Measurements from ENCODE around the gene OR7A10. TPM values are rescaled to one million over a fixed set of nuclear protein-coding genes. Genes with fewer than 3 reads are reported as not detected.
"Not testable (repeated sequence)": the region's sequence is repeated elsewhere in the genome, so short reads cannot be mapped to it uniquely, and the experiment has no call there.

The OR7A10 gene
- total RNA-seq, 1 donor, result not detected

DNA sequence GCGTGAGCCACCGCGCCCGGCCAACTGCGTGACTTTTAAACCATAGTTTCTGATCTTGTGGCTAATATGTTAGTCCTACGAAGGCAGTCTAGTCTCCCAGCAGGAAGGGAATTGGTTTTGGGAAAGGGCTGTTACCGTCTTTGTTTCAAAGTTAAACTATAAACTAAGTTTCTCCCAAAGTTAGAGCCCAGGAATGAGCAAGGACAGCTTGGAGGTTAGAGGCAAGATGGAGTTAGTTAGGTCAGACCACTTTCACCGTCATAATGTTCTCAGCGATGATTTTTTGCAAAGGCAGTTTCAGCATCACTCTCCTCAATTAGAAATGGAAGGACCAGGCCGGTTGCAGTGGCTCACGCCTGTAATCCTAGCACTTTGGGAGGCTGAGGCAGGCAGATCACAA lies 52.7 kb downstream of the OR7A10 start:
- H3K79me2 ChIP-seq (ENCODE audit: insufficient read depth, low read length), result no peaks in the 10 kb centered on the region

DNA sequence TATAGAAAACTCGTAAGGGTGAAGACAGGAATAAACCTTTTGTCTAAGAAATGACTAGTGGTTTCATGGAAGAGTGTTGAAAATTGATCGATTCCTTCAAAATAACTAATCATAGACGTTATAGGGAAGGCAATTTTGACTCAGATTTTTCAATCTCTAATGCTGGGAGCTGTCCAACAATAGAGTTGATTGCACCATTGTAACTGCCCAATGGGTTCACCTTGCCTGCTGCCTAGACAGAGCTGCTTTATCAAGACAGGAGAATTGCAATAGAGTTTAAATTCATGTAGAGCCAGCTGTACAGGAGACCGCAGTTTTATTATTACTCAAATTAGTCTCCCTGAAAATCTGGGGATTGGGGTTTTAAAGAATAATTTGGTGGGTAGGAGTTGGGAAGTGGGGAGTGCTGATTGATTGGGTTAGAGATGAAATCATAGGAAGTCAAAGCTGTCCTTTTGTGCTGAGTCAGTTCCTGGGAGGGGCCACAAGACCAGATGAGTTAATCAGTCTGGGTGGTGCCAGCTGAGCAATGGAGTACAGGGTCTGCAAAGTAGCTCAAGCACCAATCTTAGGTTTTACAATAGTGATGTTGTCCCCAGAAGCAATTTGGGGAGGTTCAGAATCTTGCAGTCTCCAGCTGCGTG lies 53.5 kb downstream of the OR7A10 start:
- Histone ChIP-seq H3K79me2 (ENCODE audit: insufficient read depth, low read length) (no peaks in the 10 kb centered on the region), H3K4me1 (ENCODE audit: insufficient read depth, low read length) (no peaks in the 10 kb centered on the region), H2AFZ (ENCODE audit: low read length) (no peak overlapping the region), H3K27ac (ENCODE audit: low read depth, low read length) (no peak overlapping the region), H4K20me1 (ENCODE audit: insufficient read depth, low read length) (no peaks in the 10 kb centered on the region), H3K36me3 (ENCODE audit: insufficient read depth, low read length) (no peaks in the 10 kb centered on the region), H3K4me3 (ENCODE audit: insufficient read depth, low read length) (no peak overlapping the region), H3K4me2 (ENCODE audit: insufficient read depth, low read length) (no peak overlapping the region), H3K9me3 (ENCODE audit: low read depth, low read length) (no peaks in the 10 kb centered on the region), H3K27me3 (ENCODE audit: insufficient read depth, low read length) (no peaks in the 10 kb centered on the region)
- TF ChIP-seq, protein P1, sequence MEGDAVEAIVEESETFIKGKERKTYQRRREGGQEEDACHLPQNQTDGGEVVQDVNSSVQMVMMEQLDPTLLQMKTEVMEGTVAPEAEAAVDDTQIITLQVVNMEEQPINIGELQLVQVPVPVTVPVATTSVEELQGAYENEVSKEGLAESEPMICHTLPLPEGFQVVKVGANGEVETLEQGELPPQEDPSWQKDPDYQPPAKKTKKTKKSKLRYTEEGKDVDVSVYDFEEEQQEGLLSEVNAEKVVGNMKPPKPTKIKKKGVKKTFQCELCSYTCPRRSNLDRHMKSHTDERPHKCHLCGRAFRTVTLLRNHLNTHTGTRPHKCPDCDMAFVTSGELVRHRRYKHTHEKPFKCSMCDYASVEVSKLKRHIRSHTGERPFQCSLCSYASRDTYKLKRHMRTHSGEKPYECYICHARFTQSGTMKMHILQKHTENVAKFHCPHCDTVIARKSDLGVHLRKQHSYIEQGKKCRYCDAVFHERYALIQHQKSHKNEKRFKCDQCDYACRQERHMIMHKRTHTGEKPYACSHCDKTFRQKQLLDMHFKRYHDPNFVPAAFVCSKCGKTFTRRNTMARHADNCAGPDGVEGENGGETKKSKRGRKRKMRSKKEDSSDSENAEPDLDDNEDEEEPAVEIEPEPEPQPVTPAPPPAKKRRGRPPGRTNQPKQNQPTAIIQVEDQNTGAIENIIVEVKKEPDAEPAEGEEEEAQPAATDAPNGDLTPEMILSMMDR (IDR thresholded peaks at IDR 0.05; ENCODE audit: extremely low read depth, low read depth, low read length), result no peak
- no peak for DNase-seq (ENCODE audit: insufficient read length, low spot score, missing footprints)

More for the DNA sequence above, 52.7 kb downstream of the OR7A10 start:
- Histone ChIP-seq H3K4me1 (ENCODE audit: insufficient read depth, low read length) (no peaks in the 10 kb centered on the region), H3K4me3 (ENCODE audit: insufficient read depth, low read length) (no peak overlapping the region), H4K20me1 (ENCODE audit: insufficient read depth, low read length) (no peaks in the 10 kb centered on the region), H3K27me3 (ENCODE audit: insufficient read depth, low read length) (no peaks in the 10 kb centered on the region), H3K9me3 (ENCODE audit: low read depth, low read length) (no peaks in the 10 kb centered on the region), H2AFZ (ENCODE audit: low read length) (no peak overlapping the region), H3K36me3 (ENCODE audit: insufficient read depth, low read length) (no peaks in the 10 kb centered on the region), H3K4me2 (ENCODE audit: insufficient read depth, low read length) (no peak overlapping the region), H3K27ac (ENCODE audit: low read depth, low read length) (no peak overlapping the region)
- TF ChIP-seq, protein P1 (IDR thresholded peaks at IDR 0.05; ENCODE audit: extremely low read depth, low read depth, low read length), result no peak
- no peak for DNase-seq (ENCODE audit: insufficient read length, low spot score, missing footprints)

DNA sequence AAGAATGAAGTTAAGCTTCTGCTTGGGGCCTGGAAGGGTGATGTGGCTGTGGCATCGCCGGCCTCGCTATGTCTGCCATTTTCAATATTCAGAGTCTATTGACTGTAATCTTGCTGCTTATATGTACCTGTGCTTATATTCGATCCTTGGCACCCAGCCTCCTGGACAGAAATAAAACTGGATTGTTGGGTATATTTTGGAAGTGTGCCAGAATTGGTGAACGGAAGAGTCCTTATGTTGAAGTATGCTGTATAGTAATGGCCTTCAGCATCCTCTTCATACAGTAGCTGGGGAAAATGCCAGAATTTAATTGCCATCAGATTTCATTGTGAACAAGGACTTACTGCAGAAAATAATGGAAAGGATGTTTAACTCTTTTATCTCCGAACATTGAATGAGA lies 56.5 kb downstream of the OR7A10 start:
- H3K4me3 ChIP-seq (ENCODE audit: insufficient read depth, low read length); H3K27me3 ChIP-seq (ENCODE audit: insufficient read depth, low read length); H3K9me3 ChIP-seq (ENCODE audit: low read depth, low read length); H3K4me2 ChIP-seq (ENCODE audit: insufficient read depth, low read length); H3K27ac ChIP-seq (ENCODE audit: low read depth, low read length); H3K79me2 ChIP-seq (ENCODE audit: insufficient read depth, low read length); H3K4me1 ChIP-seq (ENCODE audit: insufficient read depth, low read length); H2AFZ ChIP-seq (ENCODE audit: low read length); H4K20me1 ChIP-seq (ENCODE audit: insufficient read depth, low read length); H3K36me3 ChIP-seq (ENCODE audit: insufficient read depth, low read length): not testable (repeated sequence)
- peak; percentile 8 for DNase-seq (ENCODE audit: insufficient read length, low spot score, missing footprints)

Small RNA genes lying within 50 kb of the gene (small RNA-seq; reads per million reads assigned to genes)
- gene AC005255.1, result not detected
- gene OR7A18P, result not detected

Other genes starting within 250 kb of the OR7A10 start
- gene ADGRE3, start 174.1 kb downstream of the OR7A10 start, total RNA-seq, result not detected in 2 replicates
- 19.2 and 31.1 TPM in 2 replicates for gene ZNF333, start 158.9 kb downstream of the OR7A10 start, total RNA-seq
- 0.59 and 0.72 TPM in 2 replicates for gene ADGRE2, start 70.4 kb downstream of the OR7A10 start, total RNA-seq
- not detected in 2 replicates for gene OR7A5, start 13.7 kb downstream of the OR7A10 start, total RNA-seq
- not detected in 2 replicates for gene OR7C1, start 13.7 kb downstream of the OR7A10 start, total RNA-seq
- gene OR7A17, start 37.2 kb upstream of the OR7A10 start, total RNA-seq, result not detected in 2 replicates
- gene OR7C2, start 92.6 kb upstream of the OR7A10 start, total RNA-seq, result not detected in 2 replicates
- gene SLC1A6, start 130.9 kb upstream of the OR7A10 start, total RNA-seq, result not detected in 2 replicates
- gene CASP14, start 200.6 kb upstream of the OR7A10 start, total RNA-seq, result not detected in 2 replicates
- not detected in 2 replicates for gene OR1I1, start 233.3 kb upstream of the OR7A10 start, total RNA-seq

Measured in osteoblast (primary cell).